IPS DF 4.7 (cell line): ENCODE results near the gene FGF5.
"Not testable (repeated sequence)": the region's sequence is repeated elsewhere in the genome, so short reads cannot be mapped to it uniquely, and the experiment has no call there.

Experiments used
- DNase-seq: peaks from one replicate; pipeline ENCODE4 v3.0.0-alpha.2; 2013; ENCODE audit warnings: low spot score; ENCODE audit errors: extremely low read depth

The FGF5 gene

DNA sequence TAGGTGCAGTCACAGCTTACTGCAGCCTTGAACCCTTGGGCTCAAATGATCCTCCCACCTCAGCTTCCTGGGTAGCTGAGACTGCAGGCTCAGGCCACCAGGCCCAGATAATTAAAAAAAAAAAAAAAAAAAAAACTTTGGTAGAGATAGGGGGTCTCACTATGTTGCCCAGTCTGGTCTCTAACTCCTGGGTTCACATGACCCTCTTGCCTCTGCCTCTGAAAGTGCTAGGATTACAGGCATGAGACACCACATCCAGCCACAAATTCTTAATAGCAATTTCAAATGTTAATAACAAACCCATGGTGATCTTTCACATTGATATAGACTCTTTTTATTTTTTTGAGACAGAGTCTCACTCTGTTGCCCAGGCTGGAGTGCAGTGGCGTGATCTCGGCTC, 12.3 kb upstream of the FGF5 start:
- DNase-seq = no peak

DNA sequence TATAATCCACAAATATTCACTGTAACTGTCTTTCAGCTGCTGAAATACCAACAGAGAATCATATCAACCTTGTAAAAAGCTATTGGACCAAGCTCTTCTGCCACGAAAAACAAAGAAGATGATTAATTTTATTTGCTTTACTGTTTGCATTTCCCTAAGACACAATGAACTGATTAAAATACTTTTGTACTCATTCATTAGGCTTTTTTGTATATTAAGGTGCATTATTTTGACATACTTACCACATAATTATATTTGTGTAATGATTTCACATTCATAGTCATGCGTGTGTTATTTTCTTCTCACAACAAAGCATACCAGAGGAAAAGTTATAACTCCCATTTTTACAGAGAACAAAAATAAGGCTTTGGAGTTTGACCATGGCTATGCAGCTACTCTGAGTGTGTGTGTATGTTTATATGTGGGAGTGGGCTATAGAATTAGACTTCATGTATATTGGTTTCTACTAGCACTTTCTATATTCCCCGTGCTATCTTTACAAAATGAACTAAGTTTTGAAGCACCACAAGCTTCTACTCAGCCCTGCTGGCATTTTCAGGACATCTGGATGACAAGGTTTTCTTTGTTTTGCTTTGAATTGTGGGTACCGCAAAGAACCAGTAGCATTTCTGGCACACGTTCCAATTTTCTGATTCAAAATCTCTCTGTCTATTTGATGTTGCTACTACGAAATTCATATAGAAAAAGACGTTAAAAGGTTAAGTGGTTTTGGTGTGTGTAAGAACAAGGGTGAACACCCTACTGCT, 11.0 kb upstream of the FGF5 start:
- DNase-seq = no peak

DNA sequence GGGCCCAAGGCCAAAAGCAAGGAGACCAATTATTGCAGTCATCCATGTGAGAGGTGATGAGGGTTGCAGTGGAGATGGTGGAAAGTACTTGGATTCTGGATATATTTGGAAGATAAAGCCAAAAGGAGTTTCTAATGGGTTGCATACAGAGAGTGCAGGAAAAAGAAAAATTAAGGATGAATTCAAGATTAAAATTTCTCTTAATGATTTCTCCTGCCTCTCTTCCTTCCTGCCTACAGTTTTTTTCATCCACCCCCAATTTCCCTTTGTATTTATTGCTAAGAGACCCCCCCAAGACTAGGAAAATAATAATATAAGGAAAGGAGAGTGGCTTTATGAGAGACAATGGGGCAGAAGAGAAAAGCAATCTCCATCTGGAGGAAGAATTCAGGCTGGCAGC, 8.6 kb upstream of the FGF5 start:
- no peak for DNase-seq

DNA sequence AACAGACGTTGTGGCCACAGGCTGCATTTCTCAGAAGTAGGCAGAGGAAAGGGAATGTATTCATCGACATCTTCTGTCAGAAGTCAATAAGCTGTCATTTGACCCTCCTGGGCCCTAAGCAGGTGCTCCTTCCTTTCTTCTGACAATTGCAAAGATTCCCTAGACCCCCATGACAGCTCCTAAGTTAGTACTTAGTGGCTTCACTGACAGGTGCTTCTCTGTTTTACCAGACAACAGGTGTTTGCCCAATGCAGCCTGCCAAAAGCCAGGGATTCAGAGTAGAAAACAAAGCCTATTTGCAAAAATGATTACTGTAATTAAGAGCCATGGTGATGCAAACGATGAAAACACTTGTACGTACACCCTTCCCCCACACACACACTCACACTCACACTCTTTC, 7.5 kb upstream of the FGF5 start:
- no peak for DNase-seq

DNA sequence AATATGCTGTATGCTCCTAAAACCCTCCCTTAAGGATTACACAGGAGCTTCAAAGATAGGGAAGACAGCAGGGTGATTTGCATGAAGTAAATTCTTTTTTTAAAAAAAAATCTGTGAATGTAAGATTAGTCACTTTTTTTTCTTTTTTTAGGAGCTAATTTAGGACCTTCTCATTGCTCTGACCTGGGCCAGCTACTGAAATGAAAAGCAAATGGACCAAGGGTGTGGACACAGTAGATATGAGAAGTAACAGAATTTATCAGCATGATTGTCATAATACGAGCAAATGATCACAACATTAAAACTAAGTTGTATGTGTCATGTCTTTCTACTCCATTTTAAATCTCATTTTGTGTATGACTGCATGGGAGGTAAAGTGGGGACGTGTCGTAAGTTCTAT, 6.6 kb upstream of the FGF5 start:
- DNase-seq = no peak

DNA sequence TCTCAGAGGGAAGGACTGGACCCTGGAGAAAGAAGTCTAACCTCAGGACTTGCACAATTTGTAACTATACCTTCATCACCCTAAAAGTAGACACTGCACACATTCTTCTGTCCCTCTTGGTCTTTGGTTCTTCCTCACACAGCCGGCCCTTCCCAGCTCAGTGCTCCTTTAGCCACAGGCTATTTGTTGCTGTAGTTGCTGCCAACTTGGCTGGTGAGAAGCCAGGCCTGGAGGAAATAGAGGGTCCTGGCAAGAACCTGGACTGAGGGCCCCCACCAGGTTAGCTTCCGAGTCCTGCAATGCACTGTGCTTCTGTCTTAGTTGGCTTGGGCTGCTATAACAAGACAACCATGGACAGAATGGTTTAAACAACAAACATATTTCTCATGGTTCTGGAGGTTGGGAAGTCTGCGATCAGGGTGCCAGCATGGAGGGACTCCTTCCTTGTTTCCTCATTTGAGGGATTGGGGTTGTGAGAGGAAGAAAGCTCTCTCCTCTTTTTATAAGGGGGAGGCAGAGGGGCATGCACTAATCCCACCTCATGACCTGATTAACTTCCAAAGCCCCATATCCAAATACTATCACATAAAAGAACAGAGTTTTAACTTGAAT, 4.4 kb upstream of the FGF5 start:
- DNase-seq = no peak

DNA sequence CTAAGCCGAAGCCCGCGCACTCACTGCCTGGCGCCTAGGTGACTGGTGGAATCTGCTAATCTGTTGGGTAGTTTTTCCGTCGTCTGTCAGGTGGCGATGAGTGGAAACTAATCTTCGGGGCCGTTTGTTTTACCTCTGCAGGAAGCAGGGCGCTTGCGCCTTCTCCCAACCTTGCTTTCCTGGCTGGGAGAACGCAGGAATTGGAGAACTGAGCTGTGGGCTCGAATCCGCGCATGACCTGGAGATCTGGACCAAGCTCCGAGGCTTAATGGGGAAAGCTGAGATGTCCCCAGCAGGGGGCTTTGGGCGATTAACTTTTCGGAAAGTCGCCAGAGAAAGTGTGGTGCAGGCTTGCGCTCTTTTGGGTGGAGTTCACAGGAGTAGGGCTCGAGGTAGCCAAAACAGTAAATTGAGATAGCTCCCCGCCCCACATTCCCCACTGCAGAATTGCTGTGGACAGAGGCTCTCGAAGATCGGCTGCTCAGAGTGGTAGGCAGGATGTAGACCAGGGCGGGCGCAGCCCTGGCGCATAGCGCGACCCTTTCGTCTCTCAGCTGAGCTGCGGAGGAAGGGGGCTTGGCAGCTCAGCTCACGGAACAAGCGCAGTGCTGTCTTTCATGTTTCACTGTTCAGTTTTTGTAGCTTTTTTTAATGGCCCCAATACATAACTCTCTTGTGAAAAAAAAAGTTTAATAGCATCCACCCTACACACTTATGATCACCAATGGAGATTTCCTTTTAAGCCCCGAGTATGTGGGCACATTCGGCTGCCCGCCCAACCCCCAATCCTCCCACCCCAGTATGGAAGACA, 2.7 kb upstream of the FGF5 start:
- DNase-seq = no peak

DNA sequence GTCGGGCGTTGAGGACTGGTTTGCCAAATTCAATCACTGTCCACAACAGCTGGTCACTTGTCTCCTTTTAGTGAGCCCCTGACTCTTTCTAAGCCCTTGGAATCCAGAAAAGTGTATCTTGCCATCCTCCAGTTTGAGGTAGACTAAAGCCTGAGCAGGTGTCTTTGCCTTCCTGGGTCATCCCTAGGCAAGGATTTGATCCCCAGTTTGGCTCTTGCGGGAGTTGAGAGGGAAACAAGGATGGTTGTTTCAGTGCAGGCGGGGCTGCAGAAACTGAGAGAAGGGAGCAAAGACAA, 2.2 kb upstream of the FGF5 start:
- DNase-seq = no peak

DNA sequence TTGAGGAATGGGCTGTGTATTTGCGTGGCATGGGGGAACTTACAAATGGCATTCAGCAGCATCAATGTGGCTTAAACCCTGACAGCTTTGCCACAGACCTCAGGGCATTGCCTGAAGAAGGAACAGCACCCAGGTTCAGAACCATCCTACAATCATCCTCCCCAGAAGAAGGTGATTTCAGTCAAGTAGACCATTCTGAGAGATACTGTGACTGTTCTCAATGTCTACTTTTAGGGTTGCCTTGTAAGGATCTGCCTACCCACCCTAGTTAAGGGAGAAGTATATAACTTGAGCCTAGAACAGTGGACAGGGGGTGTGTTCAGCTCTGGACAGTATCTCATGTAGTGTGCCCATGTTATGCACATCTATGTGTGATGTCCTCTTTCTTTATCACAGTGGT, 1.6 kb upstream of the FGF5 start:
- DNase-seq = no peak

DNA sequence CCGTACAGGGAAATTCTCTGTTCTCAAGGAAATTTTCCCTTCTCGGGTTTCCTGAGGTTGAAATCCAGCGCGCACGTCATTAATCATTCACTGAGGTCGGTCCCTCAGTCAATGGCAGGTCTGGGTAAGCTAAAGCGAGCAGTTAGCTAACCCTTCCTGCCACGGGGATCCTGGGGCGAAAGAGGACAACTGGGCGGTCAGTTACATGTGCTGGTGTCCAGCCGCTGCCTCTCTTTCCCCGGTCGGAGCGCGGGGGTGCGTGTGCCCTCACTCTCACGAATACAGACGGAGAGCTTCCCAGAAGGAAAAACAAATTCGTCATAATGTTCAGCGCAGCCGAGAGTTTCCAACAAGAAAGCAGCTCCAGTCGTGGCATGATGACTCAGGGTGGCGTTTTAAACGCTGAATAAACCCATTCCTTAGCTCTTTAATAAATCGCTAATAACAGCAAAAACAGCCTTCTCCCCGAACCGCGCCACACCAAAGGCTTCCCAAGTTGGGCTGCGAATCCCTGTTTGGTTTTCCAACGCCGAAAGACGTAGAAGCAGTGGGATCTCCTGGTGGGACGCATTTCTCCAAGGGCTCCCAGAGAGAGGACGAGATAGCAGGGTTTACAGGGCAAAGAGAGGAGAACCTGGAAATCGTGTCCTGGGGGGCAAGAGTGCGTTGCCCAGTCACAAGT, 752 bp upstream of the FGF5 start:
- no peak for DNase-seq

DNA sequence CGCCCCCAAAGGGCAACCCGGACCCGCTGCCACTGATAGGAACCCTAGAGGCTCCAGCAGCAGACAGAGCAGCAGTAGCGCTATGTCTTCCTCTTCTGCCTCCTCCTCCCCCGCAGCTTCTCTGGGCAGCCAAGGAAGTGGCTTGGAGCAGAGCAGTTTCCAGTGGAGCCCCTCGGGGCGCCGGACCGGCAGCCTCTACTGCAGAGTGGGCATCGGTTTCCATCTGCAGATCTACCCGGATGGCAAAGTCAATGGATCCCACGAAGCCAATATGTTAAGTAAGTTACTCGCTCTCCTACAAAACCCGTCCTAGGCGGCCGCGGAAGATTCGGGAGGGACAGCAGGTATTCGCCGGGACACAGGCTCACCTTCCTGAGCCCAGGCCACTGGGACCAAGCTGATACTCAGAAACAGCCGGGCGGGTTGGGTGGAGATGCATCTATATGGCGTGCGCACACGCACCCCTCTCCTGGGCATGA, 477 bp downstream of the FGF5 start:
- no peak for DNase-seq

DNA sequence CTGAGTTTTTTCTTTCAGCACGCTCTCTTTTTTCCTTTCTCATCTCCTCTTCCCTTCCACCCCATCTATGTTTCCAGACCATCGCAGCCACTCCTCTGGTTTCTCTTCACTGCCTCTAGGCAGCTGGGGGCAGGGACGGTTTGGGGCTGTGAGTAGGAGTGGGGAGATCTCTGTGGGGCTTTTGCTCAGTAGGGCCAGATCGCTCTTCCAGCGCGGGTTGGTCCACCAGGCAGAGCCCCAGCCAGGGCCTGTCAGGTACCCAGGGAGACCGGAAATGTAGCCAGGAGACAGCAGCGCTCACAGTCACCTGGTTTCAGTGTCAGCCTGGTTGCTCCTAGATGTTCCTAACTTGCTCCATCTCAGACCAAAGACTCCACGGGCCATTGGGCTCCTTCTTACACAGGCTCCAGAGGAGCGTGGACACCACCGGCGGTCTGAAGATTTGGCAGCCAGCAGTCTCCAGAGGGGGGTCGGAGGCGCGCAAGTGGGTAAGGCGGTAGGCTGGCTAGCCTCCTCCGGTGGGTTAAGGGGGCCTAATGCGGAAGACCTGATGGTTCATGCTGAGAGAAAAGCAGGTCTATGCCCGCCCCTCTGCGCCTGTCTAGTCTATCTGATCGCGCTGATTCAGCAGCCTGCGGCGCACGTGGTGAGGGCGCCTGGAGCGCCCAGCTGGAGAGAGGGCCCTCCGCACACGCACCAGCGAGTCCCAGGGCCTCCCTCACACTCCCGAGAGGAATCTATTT, 1.8 kb downstream of the FGF5 start:
- DNase-seq = no peak

DNA sequence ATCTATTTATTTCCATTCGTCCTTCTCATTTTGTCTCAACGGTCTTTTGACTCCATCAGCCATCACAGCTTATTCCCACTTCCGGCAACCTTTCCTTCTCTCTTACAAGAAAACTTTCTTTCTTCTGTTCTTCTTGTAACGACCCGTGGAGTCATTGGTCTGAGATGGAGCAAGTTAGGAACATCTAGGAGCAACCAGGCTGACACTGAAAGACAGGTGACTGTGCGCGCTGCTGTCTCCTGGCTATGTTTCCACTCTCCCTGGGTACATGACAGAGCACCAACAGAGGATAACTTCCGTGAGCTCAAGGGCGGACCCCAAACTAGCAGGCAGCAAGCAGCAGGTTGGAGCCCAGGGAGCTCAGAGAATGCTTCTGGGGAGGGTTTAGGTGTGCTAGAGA, 2.5 kb downstream of the FGF5 start:
- DNase-seq = no peak

DNA sequence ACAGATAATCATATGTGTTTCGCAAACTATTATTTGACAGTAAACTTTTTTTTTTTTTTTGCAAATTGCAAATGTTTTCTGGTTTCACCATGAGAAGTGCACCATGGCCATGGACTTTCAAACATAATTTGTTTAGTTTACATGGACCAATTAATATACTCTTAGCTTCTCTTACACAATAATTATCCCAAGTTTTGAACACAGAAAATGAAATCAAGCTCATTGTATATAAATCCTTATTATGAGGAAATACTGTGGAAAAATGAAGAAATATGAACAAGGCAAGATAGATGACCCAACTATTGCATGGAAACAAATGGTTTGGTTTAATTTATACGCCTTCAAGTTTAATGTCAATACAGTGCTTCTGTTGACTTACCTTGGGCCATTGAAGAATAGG, 3.9 kb downstream of the FGF5 start:
- no peak for DNase-seq

DNA sequence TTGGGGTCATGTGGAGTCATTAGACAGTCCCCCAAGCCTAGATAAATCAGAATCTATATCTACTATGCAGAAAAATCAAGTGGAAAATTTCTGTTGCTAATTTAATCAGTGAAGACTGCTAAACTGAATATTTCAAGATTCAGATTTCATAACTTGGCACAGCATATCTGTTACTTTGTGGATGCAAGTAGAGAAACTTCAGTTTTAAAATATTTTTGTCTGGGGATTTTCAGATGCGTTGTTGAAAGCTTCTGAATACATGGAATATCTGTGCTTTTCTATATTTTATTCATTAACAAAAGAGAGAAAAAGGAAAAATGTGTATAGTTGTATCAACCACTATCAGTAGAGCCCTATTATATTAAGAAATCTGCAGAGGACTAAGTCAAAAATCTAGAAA, 4.4 kb downstream of the FGF5 start:
- no peak for DNase-seq

DNA sequence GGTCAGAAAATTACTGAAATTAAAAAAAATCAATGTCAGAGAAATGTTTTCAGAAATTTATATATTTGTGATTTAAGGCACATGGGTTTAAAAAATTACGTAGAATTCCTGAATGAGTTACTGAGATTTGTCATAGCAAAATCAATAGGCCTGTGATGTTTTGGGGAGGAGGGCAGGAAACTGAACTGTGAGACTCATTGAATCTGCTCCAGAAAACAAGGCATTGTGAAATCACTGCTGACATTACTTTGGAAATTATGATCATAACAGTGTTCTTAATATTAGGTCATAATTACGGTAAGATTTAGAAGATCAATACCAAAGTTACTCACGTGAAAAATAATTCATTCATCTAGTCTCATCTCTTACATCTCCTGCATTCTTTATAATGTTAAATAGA, 5.3 kb downstream of the FGF5 start:
- no peak for DNase-seq

DNA sequence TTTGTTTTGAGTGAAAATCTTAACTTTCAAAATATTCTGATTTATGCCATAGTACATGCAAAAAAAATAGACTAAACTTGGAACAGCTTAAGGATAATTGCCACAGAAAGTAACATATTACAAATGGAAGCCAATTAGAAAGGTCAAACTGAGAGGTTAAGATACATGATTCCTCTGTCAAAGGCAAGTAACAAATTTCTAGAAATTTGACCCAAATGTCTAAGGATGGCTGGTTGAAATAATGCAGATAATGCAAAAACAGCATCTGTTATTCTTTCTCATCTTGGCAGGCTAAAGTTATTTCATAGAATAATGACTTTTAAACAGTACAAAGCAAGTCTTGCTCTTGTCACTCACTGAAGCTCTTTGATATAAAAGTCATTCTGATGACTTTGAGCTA, 10.5 kb downstream of the FGF5 start:
- DNase-seq = no peak

DNA sequence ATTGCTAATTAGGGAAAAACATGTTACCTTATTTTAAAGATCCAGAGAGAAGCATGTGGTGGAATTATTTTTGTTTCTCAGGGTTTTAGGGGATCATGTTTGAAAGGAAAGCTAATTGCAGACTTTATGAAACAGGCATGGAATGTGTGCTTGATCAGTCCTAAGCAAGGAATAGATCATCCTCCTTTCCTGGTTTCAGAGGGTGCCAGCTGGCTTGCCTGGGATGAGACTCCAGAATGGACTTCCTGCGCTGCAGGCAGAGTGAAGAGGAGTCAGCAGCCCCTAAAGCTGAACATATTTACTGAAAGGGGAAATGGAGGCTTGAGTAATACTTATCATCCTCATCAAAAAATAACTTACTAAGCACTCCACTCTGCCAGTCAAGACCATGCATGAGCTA, 13.3 kb downstream of the FGF5 start:
- no peak for DNase-seq

DNA sequence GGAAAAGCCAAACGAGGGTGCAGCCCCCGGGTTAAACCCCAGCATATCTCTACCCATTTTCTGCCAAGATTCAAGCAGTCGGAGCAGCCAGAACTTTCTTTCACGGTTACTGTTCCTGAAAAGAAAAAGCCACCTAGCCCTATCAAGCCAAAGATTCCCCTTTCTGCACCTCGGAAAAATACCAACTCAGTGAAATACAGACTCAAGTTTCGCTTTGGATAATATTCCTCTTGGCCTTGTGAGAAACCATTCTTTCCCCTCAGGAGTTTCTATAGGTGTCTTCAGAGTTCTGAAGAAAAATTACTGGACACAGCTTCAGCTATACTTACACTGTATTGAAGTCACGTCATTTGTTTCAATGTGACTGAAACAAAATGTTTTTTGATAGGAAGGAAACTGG, 20.0 kb downstream of the FGF5 start:
- DNase-seq = no peak

DNA sequence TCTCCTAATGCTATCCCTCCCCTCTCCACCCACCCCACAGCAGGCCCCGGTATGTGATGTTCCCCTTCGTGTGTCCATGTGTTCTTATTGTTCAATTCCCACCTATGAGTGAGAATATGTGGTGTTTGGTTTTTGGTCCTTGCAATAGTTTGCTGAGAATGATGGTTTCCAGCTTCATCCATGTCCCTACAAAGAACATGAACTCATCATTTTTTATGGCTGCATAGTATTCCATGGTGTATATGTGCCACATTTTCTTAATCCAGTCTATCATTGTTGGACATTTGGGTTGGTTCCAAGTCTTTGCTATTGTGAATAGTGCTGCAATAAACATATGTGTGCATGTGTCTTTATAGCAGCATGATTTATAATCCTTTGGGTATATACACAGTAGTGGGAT, 24.2 kb downstream of the FGF5 start:
- DNase-seq = not testable (repeated sequence)

DNA sequence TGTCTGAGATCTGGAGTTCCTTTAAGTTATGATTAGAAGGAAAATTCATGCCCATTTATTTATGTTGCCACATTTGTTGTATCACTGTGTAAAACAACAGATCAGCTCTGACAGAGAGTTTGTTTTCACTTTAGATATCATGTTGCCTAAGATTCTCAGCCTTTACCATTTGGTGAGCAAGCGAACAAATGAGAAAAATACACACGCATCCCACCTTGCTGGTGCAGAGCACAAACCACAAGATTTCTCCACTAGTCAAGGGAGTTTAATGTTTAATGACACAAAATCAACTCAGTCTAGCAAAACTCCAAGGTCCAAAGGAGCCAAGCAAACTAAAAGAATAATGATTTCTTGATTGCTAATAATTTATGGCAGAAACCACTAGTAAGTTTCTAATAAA, 27.7 kb downstream of the FGF5 start:
- DNase-seq = no peak
